GM10266 (cell line): ENCODE results near the gene DR1.
"Not testable (repeated sequence)": the region's sequence is repeated elsewhere in the genome, so short reads cannot be mapped to it uniquely, and the experiment has no call there.

Source experiments
- DNase-seq: peaks from one replicate; pipeline ENCODE4 v3.0.0; 2012; ENCODE audit errors: extremely low spot score
- TF ChIP-seq, protein P1 (sequence below): IDR thresholded peaks from 2 replicates; pipeline ENCODE4 v1.5.1; 2012; ENCODE audit warnings: mild to moderate bottlenecking, low read depth; ENCODE audit not compliant: control insufficient read depth, insufficient read depth; ENCODE audit errors: missing control alignments

Gene DR1

DNA sequence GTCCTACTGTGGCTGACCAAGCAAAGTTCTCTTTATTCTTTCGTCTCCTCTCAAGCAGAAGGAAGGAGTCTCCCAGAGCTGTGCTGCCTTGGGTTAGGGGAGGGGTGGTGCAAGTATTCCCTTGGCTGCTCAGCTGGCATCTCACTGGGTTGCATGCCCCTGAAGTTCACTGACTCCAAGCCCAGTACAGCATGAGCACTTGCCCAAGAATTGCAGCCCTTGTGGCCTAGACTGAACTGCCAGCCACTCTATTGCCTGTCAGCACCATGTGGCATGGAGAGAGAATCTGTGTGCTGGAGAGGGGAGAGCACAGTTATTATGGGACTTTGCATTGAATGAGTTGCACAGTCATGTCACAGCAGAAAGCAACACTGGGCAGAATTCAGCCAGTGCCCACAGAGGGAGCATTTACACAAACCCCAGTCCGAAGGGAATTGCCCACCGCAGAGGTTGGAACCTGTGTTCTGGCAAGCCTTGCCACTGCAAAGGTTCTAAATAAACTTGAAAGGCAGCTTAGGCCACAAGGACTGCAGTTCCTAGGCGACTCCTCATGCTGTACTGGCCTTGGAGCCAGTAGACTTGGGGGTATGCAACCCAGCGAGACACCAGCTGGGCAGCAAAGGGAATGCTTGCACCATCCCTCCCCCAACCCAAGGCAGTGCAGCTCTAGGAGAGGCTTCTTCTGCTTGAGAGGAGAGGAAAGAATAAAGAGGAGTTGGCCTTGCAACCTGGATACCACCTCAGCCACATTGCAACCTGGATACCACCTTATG is 28.8 kb downstream of the DR1 start:
- TF ChIP-seq, protein P1, sequence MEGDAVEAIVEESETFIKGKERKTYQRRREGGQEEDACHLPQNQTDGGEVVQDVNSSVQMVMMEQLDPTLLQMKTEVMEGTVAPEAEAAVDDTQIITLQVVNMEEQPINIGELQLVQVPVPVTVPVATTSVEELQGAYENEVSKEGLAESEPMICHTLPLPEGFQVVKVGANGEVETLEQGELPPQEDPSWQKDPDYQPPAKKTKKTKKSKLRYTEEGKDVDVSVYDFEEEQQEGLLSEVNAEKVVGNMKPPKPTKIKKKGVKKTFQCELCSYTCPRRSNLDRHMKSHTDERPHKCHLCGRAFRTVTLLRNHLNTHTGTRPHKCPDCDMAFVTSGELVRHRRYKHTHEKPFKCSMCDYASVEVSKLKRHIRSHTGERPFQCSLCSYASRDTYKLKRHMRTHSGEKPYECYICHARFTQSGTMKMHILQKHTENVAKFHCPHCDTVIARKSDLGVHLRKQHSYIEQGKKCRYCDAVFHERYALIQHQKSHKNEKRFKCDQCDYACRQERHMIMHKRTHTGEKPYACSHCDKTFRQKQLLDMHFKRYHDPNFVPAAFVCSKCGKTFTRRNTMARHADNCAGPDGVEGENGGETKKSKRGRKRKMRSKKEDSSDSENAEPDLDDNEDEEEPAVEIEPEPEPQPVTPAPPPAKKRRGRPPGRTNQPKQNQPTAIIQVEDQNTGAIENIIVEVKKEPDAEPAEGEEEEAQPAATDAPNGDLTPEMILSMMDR, result no peak
- DNase-seq, result no peak

DNA sequence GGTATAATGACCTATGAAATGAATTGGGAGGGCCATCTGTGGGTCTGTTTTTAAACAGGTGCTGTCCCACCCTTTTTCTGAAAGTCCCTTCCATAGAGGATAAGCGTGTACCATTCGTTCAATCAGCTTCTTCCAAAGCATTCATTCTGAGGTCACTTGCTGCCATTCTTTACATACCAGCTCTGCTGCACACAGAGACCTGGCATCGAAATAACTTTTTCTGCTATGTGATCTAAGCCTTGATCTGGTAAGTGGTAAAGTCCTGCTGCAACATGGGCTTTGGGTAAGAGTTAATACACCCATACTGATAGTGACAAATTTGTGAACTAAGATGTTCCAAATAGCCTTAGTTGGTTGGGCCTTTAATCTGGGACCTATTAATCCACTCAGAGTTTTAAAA is 38.9 kb downstream of the DR1 start:
- TF ChIP-seq, protein P1, result no peak
- DNase-seq, result no peak

DNA sequence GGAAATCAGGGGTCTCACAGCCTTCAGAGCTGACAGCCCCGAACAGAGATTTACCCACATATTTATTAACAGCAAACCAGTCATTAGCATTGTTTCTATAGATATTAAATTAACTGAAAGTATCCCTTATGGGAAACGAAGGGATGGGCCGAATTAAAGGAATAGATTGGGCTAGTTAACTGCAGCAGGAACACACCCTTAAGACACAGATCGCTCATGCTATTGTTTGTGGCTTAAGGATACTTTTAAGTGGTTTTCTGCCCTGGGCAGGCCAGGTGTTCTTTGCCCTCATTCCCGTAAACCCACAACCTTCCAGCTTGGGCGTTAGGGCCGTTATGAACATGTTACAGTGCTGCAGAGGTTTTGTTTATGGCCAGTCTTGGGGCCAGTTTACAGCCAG is 40.6 kb downstream of the DR1 start:
- not testable (repeated sequence) for DNase-seq

DNA sequence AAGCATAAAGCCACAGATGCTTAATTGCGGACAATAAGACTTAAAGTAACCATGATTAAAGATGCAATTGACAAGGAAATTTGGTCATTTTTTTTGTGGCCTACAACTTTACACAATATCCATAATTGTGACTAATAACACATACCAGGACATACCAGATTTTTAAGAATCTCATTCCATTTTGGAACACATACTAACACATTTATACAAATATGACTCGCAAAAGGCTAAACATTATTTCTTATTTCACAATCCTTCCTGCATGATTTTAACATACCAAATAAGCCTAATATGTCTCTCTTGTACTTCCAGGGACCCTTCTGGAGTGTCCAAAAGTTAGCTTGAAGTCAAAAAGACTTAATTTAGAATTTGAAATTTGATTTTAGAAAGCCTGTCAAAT is 48.8 kb downstream of the DR1 start:
- TF ChIP-seq, protein P1, result no peak
- DNase-seq, result no peak

DNA sequence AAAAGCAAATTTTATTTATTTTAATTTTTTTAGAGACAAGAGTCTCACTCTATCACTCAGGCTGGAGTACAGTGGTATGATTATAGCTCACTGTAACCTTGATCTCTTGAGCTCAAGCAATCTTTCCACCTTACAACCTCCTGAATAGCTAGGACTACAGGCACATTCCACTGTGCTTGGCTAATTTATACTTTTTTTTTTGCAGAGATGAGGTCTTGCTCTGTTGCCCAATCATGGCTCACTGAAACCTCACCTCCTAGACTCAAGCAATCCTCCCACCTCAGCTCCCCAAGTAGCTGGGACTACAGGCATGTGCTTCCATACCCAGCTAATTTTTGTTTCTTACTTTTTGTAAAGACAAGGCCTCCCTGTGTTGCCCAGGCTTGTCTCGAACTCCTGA is 49.5 kb downstream of the DR1 start:
- no peak for DNase-seq
- TF ChIP-seq, protein P1, result no peak

DNA sequence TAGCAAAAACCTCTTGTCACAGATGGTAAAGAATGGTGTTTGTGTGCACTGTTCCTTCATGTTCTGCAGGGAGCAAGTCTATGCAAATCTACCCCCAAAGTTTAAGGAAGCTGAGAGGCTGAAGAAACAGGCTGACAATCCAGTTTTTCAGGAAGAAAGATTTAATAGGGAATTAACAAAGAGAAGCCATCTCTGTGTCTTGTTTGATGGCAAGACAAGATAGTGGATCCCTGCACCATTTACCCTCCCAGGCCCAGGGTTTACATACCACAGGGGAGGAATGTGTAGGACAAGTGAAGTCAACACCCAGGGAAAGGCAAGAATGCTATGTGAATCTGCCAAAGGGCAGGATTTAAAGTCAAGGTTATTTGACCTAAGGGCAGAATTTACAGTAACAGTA is 54.1 kb downstream of the DR1 start:
- TF ChIP-seq, protein P1, result no peak
- no peak for DNase-seq

DNA sequence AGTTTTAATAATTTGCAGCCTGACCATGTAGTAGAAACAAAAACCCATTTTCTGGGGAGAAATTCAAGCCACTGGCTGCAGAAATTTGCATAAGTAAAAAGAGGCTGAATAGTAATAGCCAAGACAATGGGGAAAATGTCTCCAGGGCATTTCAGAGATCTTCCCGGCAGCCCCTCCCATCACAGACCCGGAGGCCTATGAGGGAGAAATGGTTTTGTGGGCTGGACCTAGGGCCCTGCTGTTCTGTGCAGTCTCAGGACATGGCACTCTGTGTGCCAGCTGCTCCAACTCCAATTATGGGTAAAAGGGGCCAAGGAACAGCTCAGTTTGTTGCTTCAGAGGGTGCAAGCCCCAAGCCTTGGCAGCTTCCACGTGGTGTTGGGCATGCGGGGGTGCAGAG is 62.5 kb downstream of the DR1 start:
- DNase-seq, result no peak
- TF ChIP-seq, protein P1, result no peak

DNA sequence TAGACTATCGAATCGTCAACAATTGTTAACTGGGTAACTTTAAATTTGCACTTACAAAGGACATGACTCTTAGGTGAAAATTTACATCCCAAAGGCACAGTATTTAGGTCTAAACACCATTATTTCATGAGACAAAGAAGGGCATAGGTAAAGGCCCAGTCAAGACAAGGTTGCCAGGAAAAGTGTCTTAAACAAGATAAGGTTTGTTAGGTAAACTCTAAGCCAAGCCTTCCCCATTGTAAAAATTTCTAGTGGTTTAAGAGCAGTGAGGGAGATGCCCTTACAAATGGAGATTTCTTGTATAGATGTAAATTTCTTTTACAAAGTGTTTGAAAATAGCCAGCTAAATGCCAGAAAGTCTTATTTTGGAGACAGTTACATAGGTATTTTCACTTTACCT is 65.3 kb downstream of the DR1 start:
- no peak for DNase-seq
- TF ChIP-seq, protein P1, result no peak
